Measurements from ENCODE around the gene NDUFS7. TPM values are rescaled to one million over a fixed set of nuclear protein-coding genes. Genes with fewer than 3 reads are reported as not detected.
A peak's percentile ranks its signal among the peaks of the same experiment; 100 is the strongest.

Gene NDUFS7
- total RNA-seq, 1 donor from 2014 or later, result 15.4 TPM

GRCh38 chr19:1406774-1407527 lies 23.2 kb downstream of the NDUFS7 start:
- Mint-ChIP-seq H3K36me3 (peaks cover 9% of the 10 kb centered on the region), H3K4me1 (peaks cover 35% of the 10 kb centered on the region), H3K9me3 (no peaks in the 10 kb centered on the region), H3K4me3 (peak overlapping the region; percentile 86), H3K27ac (peak overlapping the region; percentile 63), H3K27me3 (ENCODE audit: insufficient read depth, low read depth) (peaks cover 2% of the 10 kb centered on the region)
- Histone ChIP-seq H3K79me2 (ENCODE audit: low read depth) (peaks cover 44% of the 10 kb centered on the region), H3K4me2 (peak overlapping the region; percentile 56), H3F3A (ENCODE audit: low read depth) (peaks cover 20% of the 10 kb centered on the region), H3K27ac (no peak overlapping the region), H3K27me3 (peaks cover 13% of the 10 kb centered on the region), H3K4me3 (peak overlapping the region; percentile 44), H3K9me3 (ENCODE audit: low read depth) (no peaks in the 10 kb centered on the region), H4K20me1 (ENCODE audit: low read depth) (peaks cover 41% of the 10 kb centered on the region), H3K9ac (no peak overlapping the region), H3K36me3 (no peaks in the 10 kb centered on the region), H3K4me1 (peaks cover 14% of the 10 kb centered on the region), H2AFZ (replicated peaks) (no peak overlapping the region)
- DNase-seq (ENCODE audit: low spot score), result peak; percentile 100
- TF ChIP-seq EZH2 (IDR thresholded peaks at IDR 0.05) (no peak), CTCF (IDR thresholded peaks at IDR 0.05) (peak; percentile 62)

DNA sequence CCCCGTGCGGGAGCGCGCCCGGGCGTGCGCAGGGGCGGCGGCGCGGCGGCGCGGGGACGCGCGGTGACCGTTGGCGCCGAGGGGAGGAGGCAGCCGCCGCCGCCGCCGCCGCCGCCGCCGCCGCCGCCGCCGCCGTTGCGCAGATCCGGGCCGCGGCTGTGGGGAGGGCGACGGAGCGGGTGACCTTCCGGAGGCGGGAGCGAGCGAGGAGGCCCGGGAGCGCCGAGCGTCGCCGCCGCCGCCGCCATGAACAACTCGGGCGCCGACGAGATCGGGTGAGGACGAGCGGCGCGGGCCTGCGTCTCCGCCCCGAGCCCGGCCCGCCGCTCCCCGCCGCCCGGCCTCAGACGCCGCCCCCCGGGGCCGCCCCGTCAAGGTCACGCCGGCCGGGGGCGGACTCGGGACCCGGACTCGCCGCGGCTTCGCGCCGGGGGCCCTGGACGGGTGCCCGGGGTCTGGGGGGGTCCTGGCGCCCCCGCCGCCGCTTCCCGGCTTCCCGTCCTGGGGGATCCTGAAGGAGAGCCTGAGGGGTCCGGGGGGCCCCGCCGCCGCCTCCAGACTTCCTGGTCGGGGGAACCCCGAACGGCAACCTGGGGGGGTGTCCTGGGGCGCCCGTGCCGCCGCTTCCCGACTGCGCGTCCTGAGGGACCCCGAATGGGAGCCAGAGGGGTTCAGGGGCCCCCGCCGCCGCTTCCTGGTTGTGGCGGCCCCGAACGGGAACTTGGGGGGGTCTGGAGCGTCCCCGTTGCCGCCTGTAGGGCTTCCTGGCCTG lies 24.0 kb downstream of the NDUFS7 start, which contains the start of gene DAZAP1:
Gene DAZAP1 (plus strand): TSS at position 59 of the 772 bp plus-strand sequence. CDS start 188 bp downstream, at position 247.
- Histone ChIP-seq H3K36me3 (no peaks in the 10 kb centered on the region), H3K9me3 (ENCODE audit: low read depth) (no peaks in the 10 kb centered on the region), H3K27ac (no peak within 1 kb of the TSS), H3K4me3 (peak within 1 kb of the TSS; percentile 99), H3F3A (ENCODE audit: low read depth) (peaks cover 20% of the 10 kb centered on the region), H3K9ac (peak within 1 kb of the TSS; percentile 73), H3K4me1 (peaks cover 14% of the 10 kb centered on the region), H4K20me1 (ENCODE audit: low read depth) (peaks cover 49% of the 10 kb centered on the region), H3K4me2 (peak within 1 kb of the TSS; percentile 96), H3K27me3 (peaks cover 10% of the 10 kb centered on the region), H3K79me2 (ENCODE audit: low read depth) (peaks cover 51% of the 10 kb centered on the region), H2AFZ (replicated peaks) (no peak within 1 kb of the TSS)
- Mint-ChIP-seq H3K4me3 (peak within 1 kb of the TSS; percentile 97), H3K4me1 (peaks cover 35% of the 10 kb centered on the region), H3K27ac (peak within 1 kb of the TSS; percentile 63), H3K27me3 (ENCODE audit: insufficient read depth, low read depth) (peaks cover 1% of the 10 kb centered on the region), H3K36me3 (peaks cover 9% of the 10 kb centered on the region), H3K9me3 (no peaks in the 10 kb centered on the region)
- no peak for TF ChIP-seq EZH2 (IDR thresholded peaks at IDR 0.05)
- no peak for TF ChIP-seq CTCF (IDR thresholded peaks at IDR 0.05)
- TF ChIP-seq EZH2phosphoT487 (IDR thresholded peaks at IDR 0.05), result no peak
- no peak for DNase-seq (ENCODE audit: low spot score)

- Histone ChIP-seq H3K36me3 (no peaks in the 10 kb centered on the region), H3K79me2 (ENCODE audit: low read depth) (peaks cover 60% of the 10 kb centered on the region), H3K4me2 (peak overlapping the region; percentile 96), H3K9me3 (ENCODE audit: low read depth) (no peaks in the 10 kb centered on the region), H3K27ac (no peak overlapping the region), H2AFZ (replicated peaks) (no peak overlapping the region), H3K9ac (peak overlapping the region; percentile 73), H3K4me3 (peak overlapping the region; percentile 99), H3F3A (ENCODE audit: low read depth) (peaks cover 24% of the 10 kb centered on the region), H3K27me3 (peaks cover 10% of the 10 kb centered on the region), H3K4me1 (peaks cover 14% of the 10 kb centered on the region), H4K20me1 (ENCODE audit: low read depth) (peaks cover 57% of the 10 kb centered on the region)
- H3K27me3 Mint-ChIP-seq (ENCODE audit: insufficient read depth, low read depth), result no peaks in the 10 kb centered on the region
- peak overlapping the region; percentile 97 for H3K4me3 Mint-ChIP-seq
- peak overlapping the region; percentile 81 for H3K27ac Mint-ChIP-seq
- peaks cover 9% of the 10 kb centered on the region for H3K36me3 Mint-ChIP-seq
- H3K4me1 Mint-ChIP-seq, result peaks cover 29% of the 10 kb centered on the region
- DNase-seq (ENCODE audit: low spot score), result peak; percentile 70
- H3K9me3 Mint-ChIP-seq, result no peaks in the 10 kb centered on the region
- no peak for TF ChIP-seq CTCF (IDR thresholded peaks at IDR 0.05)
- TF ChIP-seq EZH2 (IDR thresholded peaks at IDR 0.05), result no peak
- no peak for TF ChIP-seq EZH2phosphoT487 (IDR thresholded peaks at IDR 0.05)
These were observed 24.8 kb downstream of the NDUFS7 start for GRCh38 chr19:1408300-1409203.

All from neural progenitor cell (in vitro differentiated cells).